ENCODE results near the gene CD2AP.

GRCh38 chr6:47621838-47622449 is 144.4 kb downstream of the CD2AP start:
- TF ChIP-seq CTCF (IDR thresholded peaks at IDR 0.05; ENCODE audit: control extremely low read depth in 1 of 3, insufficient read depth in 1 of 3, low read depth in 1 of 3, low read length in 3 of 3) (no peak), RAD21 (IDR thresholded peaks at IDR 0.05 in 1 of 2, conservative IDR thresholded peaks at IDR 0.05 in 1 of 2; ENCODE audit: low read depth in 2 of 2, low read length in 2 of 2) (no peak), TAF1 (IDR thresholded peaks at IDR 0.05; ENCODE audit: low read depth, low read length) (no peak), MAX (IDR thresholded peaks at IDR 0.05) (no peak), RBBP5 (IDR thresholded peaks at IDR 0.05; ENCODE audit: borderline replicate concordance, low read depth, low read length) (no peak), RNF2 (IDR thresholded peaks at IDR 0.05; ENCODE audit: borderline replicate concordance, low read depth, low read length, missing control alignments, poor library complexity, severe bottlenecking) (no peak)
